GM19467 (cell line): ENCODE measurements around the gene B9D2.
"Not testable (repeated sequence)": the region's sequence is repeated elsewhere in the genome, so short reads cannot be mapped to it uniquely, and the experiment has no call there.

Experiments used
- ATAC-seq: cut with Tn5 transposase; IDR thresholded peaks from one replicate; pipeline ENCODE4 v1.9.1; 2021; ENCODE audit warnings: mild to moderate bottlenecking, moderate library complexity; ENCODE audit not compliant: unreplicated experiment

Gene B9D2

DNA sequence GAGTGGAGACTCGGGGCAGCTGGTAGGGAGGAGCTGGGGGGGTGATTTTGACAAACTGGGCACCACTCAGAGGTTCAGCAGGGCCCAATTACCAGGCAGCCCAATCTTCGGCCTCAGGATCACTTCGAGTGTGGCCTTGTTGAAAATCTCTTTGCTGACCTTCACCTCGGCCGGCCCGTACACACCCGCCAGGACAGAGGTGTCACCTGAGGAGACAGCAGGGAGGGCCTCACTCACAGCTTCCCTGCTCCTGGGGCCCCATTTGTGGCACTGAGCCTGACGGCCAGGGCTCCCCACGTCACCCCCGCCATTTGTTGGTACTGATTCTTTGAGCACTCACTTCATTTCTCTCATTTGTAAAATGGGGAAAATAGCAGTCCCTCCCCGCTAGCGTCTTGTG lies 28.8 kb upstream of the B9D2 start:
- ATAC-seq, result no peak

DNA sequence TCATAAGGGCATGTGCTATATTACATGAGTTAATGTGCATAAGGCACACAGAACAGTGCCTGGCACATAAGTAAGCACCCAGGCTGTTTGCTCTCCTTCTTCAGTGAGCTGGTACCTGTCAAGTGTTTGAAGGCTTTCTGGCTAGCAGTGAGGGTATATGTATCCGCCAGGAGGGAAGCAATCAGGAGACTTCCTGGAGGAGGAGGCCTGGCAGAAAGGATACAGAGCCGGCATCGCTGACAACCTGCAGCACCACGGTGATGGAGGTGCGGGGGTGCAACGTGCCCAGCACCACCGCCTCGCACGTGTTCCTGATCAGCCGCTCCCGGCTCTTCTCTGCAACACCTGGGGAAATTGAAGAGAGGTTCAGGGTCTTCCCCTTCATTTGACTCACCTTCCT lies 27.7 kb upstream of the B9D2 start:
- no peak for ATAC-seq

- no peak for ATAC-seq
Measured at GRCh38 chr19:41386442-41386841, 22.5 kb upstream of the B9D2 start.

DNA sequence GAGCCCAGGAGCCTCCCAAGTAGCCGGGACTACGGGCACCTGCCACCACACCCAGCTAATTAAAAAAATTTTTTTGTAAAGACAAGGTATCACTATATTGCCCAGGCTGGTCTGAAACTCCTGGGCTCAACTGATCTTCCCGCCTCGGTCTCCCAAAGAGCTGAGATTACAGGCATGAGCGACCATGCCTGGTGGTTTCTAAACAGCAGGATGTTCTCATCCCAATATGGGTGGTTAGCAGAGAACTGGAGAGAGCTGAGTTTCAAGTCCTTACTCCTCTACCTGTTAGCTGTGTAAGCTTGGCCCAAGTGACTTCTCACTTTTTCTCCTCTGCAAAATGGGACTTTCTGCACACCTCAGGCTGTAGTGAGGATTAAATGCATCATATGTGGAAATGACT lies 20.4 kb upstream of the B9D2 start:
- ATAC-seq, result no peak

- not testable (repeated sequence) for ATAC-seq
Measured at GRCh38 chr19:41381536-41381935, 17.6 kb upstream of the B9D2 start.

GRCh38 chr19:41377977-41378709 lies 14.2 kb upstream of the B9D2 start:
- peak; percentile 68 for ATAC-seq

DNA sequence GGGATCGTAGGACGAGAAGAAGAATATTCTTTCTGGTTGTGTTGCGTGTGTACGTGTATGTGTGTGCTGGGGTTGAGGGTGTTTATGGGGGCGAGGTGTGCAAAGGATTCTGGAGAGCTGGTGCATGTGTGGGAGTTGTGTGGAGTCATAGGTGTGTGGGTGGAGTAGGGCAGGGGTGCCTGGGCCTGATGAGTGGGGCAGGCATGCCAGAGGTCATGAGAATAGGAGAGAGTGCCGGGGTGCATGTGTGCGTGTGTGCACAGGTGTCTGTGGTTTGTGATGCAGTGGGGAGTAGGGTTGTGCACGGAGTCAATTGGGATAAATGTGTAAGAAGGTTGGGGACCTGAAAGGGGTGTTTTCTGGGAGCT lies 13.0 kb upstream of the B9D2 start:
- no peak for ATAC-seq

DNA sequence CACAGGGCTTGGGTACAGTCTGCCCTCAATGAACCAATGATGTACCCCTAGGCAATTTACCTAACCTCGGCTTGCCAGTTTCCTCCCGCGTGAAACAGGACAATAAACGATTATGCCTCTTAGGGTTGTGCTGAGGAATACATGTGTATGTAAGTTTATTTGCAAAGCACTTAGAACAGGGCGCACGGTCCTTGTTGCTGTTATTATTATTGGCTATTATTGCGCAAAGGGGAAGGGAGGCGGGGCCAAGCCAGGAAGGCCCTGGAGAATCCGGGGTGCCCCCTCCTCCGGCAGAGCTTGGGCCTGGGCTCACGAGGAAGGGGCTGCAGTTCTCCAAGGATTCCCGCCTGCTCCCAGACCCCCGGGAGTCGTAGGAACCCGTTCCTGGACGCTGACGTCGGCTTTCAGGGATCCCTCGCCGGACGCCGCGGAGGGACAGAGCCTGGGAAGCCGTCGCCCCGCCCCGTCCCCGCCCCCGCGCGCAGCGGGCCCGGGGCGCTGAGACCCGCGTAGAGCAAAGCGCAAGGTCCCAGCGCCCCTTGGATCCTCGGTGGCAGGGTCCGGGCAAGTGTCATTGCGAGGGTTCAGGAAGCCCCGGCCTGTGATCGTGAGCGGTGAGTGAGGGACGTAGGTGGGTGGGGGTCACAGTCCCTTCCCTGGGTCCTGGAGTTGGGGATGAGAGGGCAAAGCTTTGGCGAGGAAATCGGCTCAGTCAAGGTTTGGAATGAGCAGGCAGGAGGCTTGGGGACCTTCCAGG lies 12.5 kb upstream of the B9D2 start, which contains the start of gene TMEM91:
Gene TMEM91, plus strand, starts transcription at position 293 of the 757 bp plus-strand sequence. CDS start 1,777 bp downstream, outside the sequence.
- ATAC-seq, result no peak

- no peak for ATAC-seq
Measured at GRCh38 chr19:41373993-41374392, 10.0 kb upstream of the B9D2 start.

GRCh38 chr19:41372501-41372900 lies 8.6 kb upstream of the B9D2 start:
- no peak for ATAC-seq

- no peak for ATAC-seq
Measured at GRCh38 chr19:41371541-41371940, 7.6 kb upstream of the B9D2 start.

DNA sequence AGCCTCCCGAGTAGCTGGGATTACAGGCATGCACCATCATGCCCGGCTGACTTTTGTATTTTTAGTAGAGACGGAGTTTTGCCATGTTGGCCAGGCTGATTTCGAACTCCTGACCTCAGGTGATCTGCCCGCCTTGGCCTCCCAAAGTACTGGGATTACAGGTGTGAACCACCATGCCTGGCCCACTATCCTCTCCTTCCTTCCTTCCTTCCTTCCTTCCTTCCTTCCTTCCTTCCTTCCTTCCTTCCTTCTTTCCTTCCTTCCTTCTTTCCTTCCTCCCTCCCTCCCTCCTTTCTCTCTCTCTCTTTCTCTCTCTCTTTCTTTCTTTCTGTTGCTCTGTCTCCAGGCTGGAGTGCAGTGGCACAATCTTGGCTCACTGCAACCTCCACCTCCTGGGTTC lies 7.2 kb upstream of the B9D2 start:
- ATAC-seq, result not testable (repeated sequence)

DNA sequence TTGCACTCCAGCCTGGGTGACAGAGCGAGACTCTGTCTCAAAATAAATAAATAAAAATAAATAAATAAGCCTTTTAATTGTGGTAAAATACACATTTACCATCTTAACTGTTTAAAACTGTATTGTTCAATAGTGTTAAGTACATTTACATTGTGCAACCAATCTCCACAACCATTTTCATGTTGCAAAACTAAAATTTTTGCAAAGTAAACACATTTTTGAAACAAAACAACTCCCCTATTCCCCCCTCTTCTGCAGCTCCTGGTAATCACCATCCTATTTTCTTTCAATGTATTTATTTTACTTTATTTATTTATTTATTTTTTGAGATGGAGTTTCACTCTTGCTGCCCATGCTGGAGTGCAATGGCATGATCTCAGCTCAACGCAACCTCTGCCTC lies 5.8 kb upstream of the B9D2 start:
- ATAC-seq, result no peak

DNA sequence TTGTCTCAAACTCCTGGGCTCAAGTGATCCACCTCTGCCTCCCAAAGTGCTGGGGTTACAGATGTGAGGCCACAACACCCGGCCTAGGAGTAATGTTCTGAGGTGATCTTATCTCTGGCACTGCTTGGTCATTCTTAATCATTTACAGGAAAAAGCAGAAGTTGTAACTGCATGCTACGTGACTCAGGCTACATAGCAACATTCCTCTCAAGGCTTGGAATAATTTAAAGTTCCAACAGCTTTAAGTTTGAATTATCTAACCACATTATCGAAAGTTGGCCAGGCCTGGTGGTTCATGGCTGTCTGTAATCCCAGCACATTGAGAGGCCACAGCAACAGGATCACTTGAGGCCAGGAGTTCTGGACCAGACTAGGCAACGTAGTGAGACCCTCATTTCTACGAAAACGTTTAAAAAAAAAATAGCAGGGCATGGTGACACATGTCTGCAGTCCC lies 3.9 kb upstream of the B9D2 start:
- ATAC-seq, result no peak

DNA sequence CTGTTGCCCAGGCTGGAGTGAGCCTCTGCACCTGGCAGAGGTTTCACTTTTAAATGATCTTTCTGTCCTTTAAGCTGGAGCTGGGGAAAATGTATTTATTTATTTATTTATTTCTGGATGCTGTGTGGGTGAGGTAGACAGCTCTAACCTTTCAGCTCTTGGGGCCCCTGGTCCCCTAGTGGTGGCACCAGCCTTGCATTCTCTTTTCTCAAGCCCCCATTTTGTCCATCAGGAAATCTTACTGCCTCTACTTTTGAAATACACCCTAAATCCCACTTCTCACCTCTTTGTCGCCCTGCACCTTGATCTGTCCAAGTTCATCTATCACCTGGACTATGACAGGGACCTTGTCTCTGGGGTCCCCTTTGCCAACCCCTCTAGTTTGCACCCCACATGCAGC lies 2.1 kb upstream of the B9D2 start:
- ATAC-seq, result no peak

DNA sequence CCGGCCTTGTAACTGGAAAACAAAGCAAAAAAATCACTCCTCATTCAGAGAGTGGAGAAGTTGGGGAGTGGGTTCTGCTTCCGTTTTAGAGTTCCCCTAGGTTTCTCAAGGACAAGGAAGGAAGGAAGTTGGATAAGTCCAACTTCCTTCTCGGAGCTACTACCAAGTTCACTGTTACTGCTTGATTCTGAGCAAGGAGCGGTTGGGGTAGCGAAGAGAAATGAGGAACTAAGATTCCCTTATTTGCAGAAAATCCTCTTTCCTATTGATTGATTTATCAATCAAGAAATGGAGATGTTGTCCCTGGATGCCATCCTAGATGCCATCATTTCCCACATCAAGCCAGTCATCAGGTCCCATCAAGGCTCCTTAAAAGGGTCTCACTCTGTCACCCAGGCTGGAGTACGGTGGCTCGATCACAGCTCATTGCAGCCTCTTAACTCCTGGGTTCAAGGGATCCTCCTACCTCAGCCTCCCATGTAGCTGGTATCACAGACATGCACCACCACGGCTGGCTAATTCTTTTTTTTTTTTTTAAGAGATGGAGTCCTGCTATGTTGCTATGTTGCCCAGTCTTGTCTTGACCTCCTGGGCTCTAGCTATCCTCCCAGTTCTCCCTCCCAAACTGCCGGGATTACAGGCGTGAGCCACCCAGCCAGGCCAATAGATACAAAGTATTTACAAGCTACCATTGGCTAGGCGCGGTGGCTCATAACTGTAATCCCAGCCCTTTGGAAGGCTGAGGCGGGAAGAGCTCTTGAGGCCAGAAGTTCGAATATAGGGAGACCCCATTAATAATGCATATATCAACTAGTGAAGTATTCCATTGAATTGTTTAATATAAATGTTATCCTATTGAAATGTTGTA lies 809 bp upstream of the B9D2 start:
- ATAC-seq, result no peak

DNA sequence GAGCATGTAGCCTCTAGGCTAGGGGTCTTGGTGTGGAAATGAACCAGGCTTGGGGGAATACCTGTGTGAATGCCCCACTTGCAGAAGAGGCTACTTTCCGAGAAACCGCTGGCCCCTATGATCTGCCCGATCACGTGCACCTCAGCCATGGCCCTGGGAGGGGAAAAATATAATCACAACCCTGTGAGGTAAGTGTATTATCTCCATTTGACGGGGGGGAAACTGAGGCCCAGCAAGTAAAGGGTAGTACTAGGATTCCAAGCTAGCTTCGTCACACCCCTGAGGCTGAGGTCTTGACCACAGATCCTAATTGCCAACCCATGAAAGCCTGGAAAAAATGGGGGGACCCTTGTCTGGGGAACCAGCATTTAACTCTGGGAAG lies 587 bp downstream of the B9D2 start:
- ATAC-seq, result no peak

GRCh38 chr19:41362143-41362847 lies 1.7 kb downstream of the B9D2 start:
- no peak for ATAC-seq

DNA sequence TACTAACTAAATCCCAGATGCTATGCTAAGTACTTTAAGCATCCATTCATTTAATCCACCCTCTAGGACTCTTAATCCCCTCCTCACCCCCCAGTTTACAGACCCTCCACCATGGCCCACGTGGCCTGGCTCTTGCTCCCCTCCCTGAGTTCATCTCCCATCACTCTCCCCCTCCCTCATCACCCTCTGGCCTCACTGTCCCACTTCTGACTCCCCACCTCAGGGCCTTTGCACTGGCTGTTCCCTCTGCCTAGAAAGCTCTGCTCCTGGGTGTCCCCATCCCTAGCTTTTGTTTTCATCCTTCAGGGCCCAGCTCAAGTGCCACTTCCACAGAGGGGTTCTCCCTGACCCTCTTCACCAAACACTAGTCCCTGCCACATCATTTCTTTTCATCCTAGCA lies 4.2 kb downstream of the B9D2 start:
- ATAC-seq, result no peak

DNA sequence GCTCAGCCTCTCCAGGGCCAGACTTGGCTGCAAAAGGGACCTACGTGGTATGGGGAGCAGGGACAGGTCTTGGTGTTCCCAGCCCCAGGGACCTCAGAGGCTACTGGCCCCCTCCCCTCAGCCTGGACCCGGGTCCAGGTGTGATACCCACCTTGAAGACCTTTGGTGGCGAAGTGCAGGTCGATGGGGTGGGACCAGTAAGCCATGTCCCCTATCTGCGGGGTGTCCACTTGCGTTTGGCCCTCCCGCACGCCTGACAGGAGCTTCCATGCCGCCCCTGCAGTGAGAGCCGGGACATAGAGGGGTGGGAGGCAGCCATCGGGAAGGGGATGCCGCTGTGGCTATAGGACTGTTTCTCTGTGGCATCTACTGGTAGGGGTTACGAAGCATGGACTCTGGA lies 6.2 kb downstream of the B9D2 start:
- no peak for ATAC-seq
